ENCODE measurements around the gene HCFC2.

HCFC2 gene

GRCh38 chr12:104126548-104126947 is 62.2 kb downstream of the HCFC2 start:
- DNase-seq, result no peak

GRCh38 chr12:104130760-104131159 is 66.4 kb downstream of the HCFC2 start:
- no peak for DNase-seq

- DNase-seq, result no peak
These were observed 67.3 kb downstream of the HCFC2 start for GRCh38 chr12:104131609-104132008.

- DNase-seq, result no peak
These were observed 68.1 kb downstream of the HCFC2 start for GRCh38 chr12:104132351-104132956.

GRCh38 chr12:104133321-104133720 is 69.0 kb downstream of the HCFC2 start:
- DNase-seq, result no peak

GRCh38 chr12:104133866-104134265 is 69.5 kb downstream of the HCFC2 start:
- DNase-seq, result no peak

- no peak for DNase-seq
These were observed 70.6 kb downstream of the HCFC2 start for GRCh38 chr12:104134882-104135281.

- DNase-seq, result no peak
These were observed 72.2 kb downstream of the HCFC2 start for GRCh38 chr12:104136577-104136976.

- peak; percentile 35 for DNase-seq
These were observed 72.9 kb downstream of the HCFC2 start for GRCh38 chr12:104137001-104137901.

- DNase-seq, result peak; percentile 92
These were observed 73.8 kb downstream of the HCFC2 start, which contains the start of gene NFYB for GRCh38 chr12:104137902-104138796. TSS of gene NFYB (minus strand) at chr12:104138210. CDS start at chr12:104135453, 2,757 bp downstream.

- no peak for DNase-seq
These were observed 74.4 kb downstream of the HCFC2 start for GRCh38 chr12:104138797-104139152.

GRCh38 chr12:104142543-104142942 is 78.2 kb downstream of the HCFC2 start:
- DNase-seq, result no peak

- no peak for DNase-seq
These were observed 78.7 kb downstream of the HCFC2 start for GRCh38 chr12:104143002-104143401.

GRCh38 chr12:104143918-104144317 is 79.6 kb downstream of the HCFC2 start:
- no peak for DNase-seq

GRCh38 chr12:104147346-104147745 is 83.0 kb downstream of the HCFC2 start:
- peak; percentile 5 for DNase-seq

- DNase-seq, result no peak
These were observed 86.1 kb downstream of the HCFC2 start for GRCh38 chr12:104150416-104150815.

- no peak for DNase-seq
These were observed 88.4 kb downstream of the HCFC2 start for GRCh38 chr12:104152685-104153241.

- DNase-seq, result no peak
These were observed 90.0 kb downstream of the HCFC2 start for GRCh38 chr12:104154286-104154685.

- DNase-seq, result peak; percentile 81
These were observed 90.5 kb downstream of the HCFC2 start for GRCh38 chr12:104154806-104155205.
